Trophoblast cell (in vitro differentiated cells and primary cell): ENCODE measurements around the gene DOCK2.

ENCODE experiments used
- DNase-seq, 2 donors: peaks; one replicate each; pipeline ENCODE4 v3.0.0-alpha.2; 2016
- H2AFZ ChIP-seq: 2 replicates; pipeline ENCODE4 v1.6.1; 2013; ENCODE audit warnings: low read length, moderate library complexity, mild to moderate bottlenecking; ENCODE audit not compliant: insufficient read depth, poor library complexity
- H2AK5ac ChIP-seq: 2 replicates; pipeline ENCODE4 v1.6.1; 2013; ENCODE audit warnings: mild to moderate bottlenecking, low read length
- H2BK120ac ChIP-seq: 2 replicates; pipeline ENCODE4 v1.6.1; 2013; ENCODE audit warnings: low read length, mild to moderate bottlenecking, moderate library complexity; ENCODE audit not compliant: insufficient read depth, poor library complexity
- H2BK12ac ChIP-seq: 2 replicates; pipeline ENCODE4 v1.6.1; 2013; ENCODE audit warnings: mild to moderate bottlenecking, low read length, moderate library complexity
- H2BK5ac ChIP-seq: 2 replicates; pipeline ENCODE4 v1.6.1; 2013; ENCODE audit warnings: low read length, low read depth, moderate library complexity, mild to moderate bottlenecking; ENCODE audit not compliant: poor library complexity
- H3K14ac ChIP-seq: 2 replicates; pipeline ENCODE4 v1.6.1; 2013; ENCODE audit warnings: mild to moderate bottlenecking, low read length
- H3K18ac ChIP-seq: 2 replicates; pipeline ENCODE4 v1.6.1; 2013; ENCODE audit warnings: mild to moderate bottlenecking, low read length
- H3K23ac ChIP-seq: 2 replicates; pipeline ENCODE4 v1.6.1; 2013; ENCODE audit warnings: low read length
- H3K27ac ChIP-seq: 2 replicates; pipeline ENCODE4 v1.5.1; 2013; ENCODE audit warnings: low read depth, mild to moderate bottlenecking, inconsistent platforms, low read length, moderate library complexity
- H3K27me3 ChIP-seq: 2 replicates; pipeline ENCODE4 v1.6.1; 2013; ENCODE audit warnings: inconsistent platforms, mild to moderate bottlenecking, low read length, moderate library complexity; ENCODE audit not compliant: insufficient read depth
- H3K36me3 ChIP-seq, 2 experiments: 1 replicate in 1 of 2; 2 replicates in 1 of 2; pipeline ENCODE4 v1.6.1; 2013; ENCODE audit warnings: low read length in 2 of 2, mild to moderate bottlenecking in 2 of 2, moderate library complexity in 1 of 2; ENCODE audit not compliant: insufficient read depth in 2 of 2, control insufficient read depth in 1 of 2
- H3K4ac ChIP-seq: 2 replicates; pipeline ENCODE4 v1.6.1; 2013; ENCODE audit warnings: low read depth, mild to moderate bottlenecking, low read length, moderate library complexity
- H3K4me1 ChIP-seq, 2 experiments: 1 replicate in 1 of 2; 2 replicates in 1 of 2; pipeline ENCODE4 v1.6.1; 2013; ENCODE audit warnings: low read length in 2 of 2, mild to moderate bottlenecking in 2 of 2, moderate library complexity in 1 of 2; ENCODE audit not compliant: insufficient read depth in 2 of 2, control insufficient read depth in 1 of 2
- H3K4me2 ChIP-seq: 2 replicates; pipeline ENCODE4 v1.6.1; 2013; ENCODE audit warnings: inconsistent platforms, mild to moderate bottlenecking, low read length, moderate library complexity
- H3K4me3 ChIP-seq: 2 replicates; pipeline ENCODE4 v1.5.1; 2013; ENCODE audit warnings: mild to moderate bottlenecking, low read depth, low read length, inconsistent platforms
- H3K79me1 ChIP-seq: one replicate; pipeline ENCODE4 v1.6.1; 2013; ENCODE audit warnings: low read length
- H3K79me2 ChIP-seq: 2 replicates; pipeline ENCODE4 v1.6.1; 2013; ENCODE audit warnings: low read length, mild to moderate bottlenecking; ENCODE audit not compliant: control insufficient read depth, insufficient read depth, poor library complexity
- H3K9ac ChIP-seq: 2 replicates; pipeline ENCODE4 v1.6.1; 2013; ENCODE audit warnings: mild to moderate bottlenecking, low read length
- H3K9me3 ChIP-seq: 2 replicates; pipeline ENCODE4 v1.6.1; 2013; ENCODE audit warnings: low read depth, mild to moderate bottlenecking, control low read depth, inconsistent platforms, low read length; ENCODE audit not compliant: insufficient read depth
- H4K12ac ChIP-seq: 2 replicates; pipeline ENCODE4 v1.6.1; 2013; ENCODE audit warnings: low read depth, mild to moderate bottlenecking, low read length, moderate library complexity
- H4K8ac ChIP-seq: 2 replicates; pipeline ENCODE4 v1.6.1; 2013; ENCODE audit warnings: low read depth, mild to moderate bottlenecking, low read length, moderate library complexity
- H4K91ac ChIP-seq: one replicate; pipeline ENCODE4 v1.6.1; 2013; ENCODE audit warnings: low read depth, mild to moderate bottlenecking, low read length, moderate library complexity
- WGBS: extraction: QIAGEN DNeasy Blood & Tissue Kit; methylation state at CpG from one replicate; pipeline ENCODE4 v1.1.7; 2013; ENCODE audit warnings: missing lambda C conversion rate; ENCODE audit not compliant: insufficient read length, insufficient coverage; ENCODE audit errors: extremely low coverage; 5-methylcytosine and 5-hydroxymethylcytosine counted together

Gene DOCK2

DNA sequence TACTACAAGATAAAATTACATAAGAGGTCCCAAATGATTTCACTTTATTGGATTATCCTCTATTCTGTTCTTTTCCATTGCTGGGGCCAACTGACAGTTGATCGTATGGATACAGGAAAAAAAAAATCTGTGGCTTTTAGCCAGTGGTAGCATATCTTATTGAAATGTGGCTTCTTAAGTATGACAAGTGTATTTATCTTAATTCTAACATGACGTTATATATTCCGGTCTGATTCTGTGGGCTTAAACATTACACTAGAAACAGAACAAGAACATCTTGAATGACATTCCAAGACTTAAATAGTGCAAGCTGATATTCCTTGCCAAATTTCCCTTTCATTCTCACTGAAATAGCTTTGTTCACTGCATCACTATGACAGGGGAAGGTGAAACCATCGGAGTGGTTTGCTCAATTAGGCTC is 225.3 kb downstream of the DOCK2 start:
- H3K23ac ChIP-seq: no peak overlapping the region
- H3K4me2 ChIP-seq: no peak overlapping the region
- no peak overlapping the region for H2BK12ac ChIP-seq
- no peak overlapping the region for H3K4ac ChIP-seq
- H4K12ac ChIP-seq: no peak overlapping the region
- H2AK5ac ChIP-seq: no peak overlapping the region
- H2BK5ac ChIP-seq: no peak overlapping the region
- H3K27ac ChIP-seq: no peak overlapping the region
- no peak overlapping the region for H2BK120ac ChIP-seq
- H2AFZ ChIP-seq: no peak overlapping the region
- H3K36me3 ChIP-seq: no peaks in the 10 kb centered on the region
- no peak overlapping the region for H4K91ac ChIP-seq
- H3K14ac ChIP-seq: no peak overlapping the region
- H4K8ac ChIP-seq: no peak overlapping the region
- no CpG with 5 or more reads among the region's 4 CpGs for WGBS
- DNase-seq: no peak
- no peaks in the 10 kb centered on the region for H3K4me1 ChIP-seq
- H3K27me3 ChIP-seq: no peaks in the 10 kb centered on the region
- no peak overlapping the region for H3K9ac ChIP-seq
- no peak overlapping the region for H3K18ac ChIP-seq
- no peaks in the 10 kb centered on the region for H3K79me1 ChIP-seq
- H3K79me2 ChIP-seq: no peaks in the 10 kb centered on the region
- H3K9me3 ChIP-seq: no peaks in the 10 kb centered on the region
- no peak overlapping the region for H3K4me3 ChIP-seq

DNA sequence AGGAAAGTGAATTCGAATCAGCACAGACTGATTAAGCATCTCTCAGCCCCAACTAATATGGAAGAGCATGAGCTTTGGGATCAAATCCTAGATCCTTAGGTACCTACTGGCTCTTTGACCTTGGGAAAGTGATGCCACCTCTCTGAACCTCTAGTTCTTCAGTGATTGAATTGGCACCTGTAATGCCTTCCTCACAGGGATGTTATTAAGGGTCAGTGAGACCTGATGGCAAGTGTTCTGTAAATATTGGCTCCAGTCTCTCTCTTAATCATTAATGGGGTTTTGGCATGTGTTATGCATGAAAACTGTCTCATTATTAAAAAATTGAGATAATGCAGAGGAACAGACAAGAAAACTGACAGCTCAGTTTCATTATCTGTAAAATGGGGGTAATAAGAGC is 227.4 kb downstream of the DOCK2 start:
- Histone ChIP-seq H2AK5ac (no peak overlapping the region), H3K79me1 (no peaks in the 10 kb centered on the region), H3K27ac (no peak overlapping the region), H3K9ac (no peak overlapping the region), H4K8ac (no peak overlapping the region), H4K12ac (no peak overlapping the region), H2BK12ac (no peak overlapping the region), H3K36me3 (no peaks in the 10 kb centered on the region), H2BK120ac (no peak overlapping the region), H3K4ac (no peak overlapping the region), H3K79me2 (no peaks in the 10 kb centered on the region), H2BK5ac (no peak overlapping the region), H3K4me2 (no peak overlapping the region), H3K27me3 (no peaks in the 10 kb centered on the region), H3K4me1 (no peaks in the 10 kb centered on the region), H3K14ac (no peak overlapping the region), H3K9me3 (no peaks in the 10 kb centered on the region), H4K91ac (no peak overlapping the region), H3K23ac (no peak overlapping the region), H3K4me3 (no peak overlapping the region), H3K18ac (no peak overlapping the region), H2AFZ (no peak overlapping the region)
- WGBS: no CpG with 5 or more reads among the region's 1 CpG
- no peak for DNase-seq

DNA sequence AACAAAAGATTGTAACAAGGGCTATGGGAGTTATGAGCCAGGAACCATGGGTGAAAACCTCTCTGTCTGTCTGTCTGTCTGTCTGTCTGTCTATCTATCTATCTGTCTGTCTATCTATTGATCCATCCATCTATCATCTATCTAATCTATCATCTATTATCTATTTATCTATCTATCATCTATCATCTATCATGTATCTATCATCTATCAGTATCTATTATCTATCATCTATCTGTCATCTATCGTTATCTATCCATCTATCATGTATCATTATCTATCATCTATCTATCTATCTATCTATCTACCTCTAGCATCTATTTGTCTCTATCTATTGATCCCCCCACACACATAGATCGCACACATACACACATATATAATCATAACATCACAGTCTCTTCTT is 230.3 kb downstream of the DOCK2 start:
- no peaks in the 10 kb centered on the region for H3K9me3 ChIP-seq
- no peak for DNase-seq

DNA sequence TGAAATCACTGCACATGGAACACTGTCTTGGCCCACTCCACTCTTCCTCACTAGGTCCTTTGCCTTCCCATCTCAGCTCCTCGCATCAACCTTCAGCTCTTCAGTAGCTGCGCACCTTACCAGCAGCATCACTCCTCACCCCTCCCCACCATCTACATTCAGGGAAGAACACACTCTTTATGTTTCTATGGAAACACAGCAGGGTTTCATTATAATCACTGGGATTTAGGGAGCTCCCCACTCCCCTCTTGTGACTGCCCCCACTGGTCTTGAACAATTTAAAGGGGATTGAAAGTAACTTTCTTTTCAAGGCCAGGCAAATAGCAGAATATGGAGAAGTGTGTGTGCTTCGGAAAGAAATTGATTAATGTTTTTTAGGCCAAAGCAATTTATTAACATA is 232.0 kb downstream of the DOCK2 start:
- no peaks in the 10 kb centered on the region for H3K36me3 ChIP-seq
- H3K4me2 ChIP-seq: no peak overlapping the region
- no peak for DNase-seq
- H3K23ac ChIP-seq: no peak overlapping the region
- H3K79me2 ChIP-seq: no peaks in the 10 kb centered on the region
- no peak overlapping the region for H3K18ac ChIP-seq
- H2BK5ac ChIP-seq: no peak overlapping the region
- H3K4me1 ChIP-seq: no peaks in the 10 kb centered on the region
- H4K12ac ChIP-seq: no peak overlapping the region
- no peak overlapping the region for H2AK5ac ChIP-seq
- no CpG with 5 or more reads among the region's 3 CpGs for WGBS
- no peak overlapping the region for H3K4ac ChIP-seq
- no peak overlapping the region for H4K8ac ChIP-seq
- no peak overlapping the region for H3K14ac ChIP-seq
- H3K9ac ChIP-seq: no peak overlapping the region
- no peak overlapping the region for H4K91ac ChIP-seq
- H2AFZ ChIP-seq: no peak overlapping the region
- H2BK12ac ChIP-seq: no peak overlapping the region
- H3K27ac ChIP-seq: no peak overlapping the region
- no peaks in the 10 kb centered on the region for H3K27me3 ChIP-seq
- H2BK120ac ChIP-seq: no peak overlapping the region
- H3K9me3 ChIP-seq: no peaks in the 10 kb centered on the region
- H3K4me3 ChIP-seq: no peak overlapping the region
- no peaks in the 10 kb centered on the region for H3K79me1 ChIP-seq

More for the DNA sequence above, 230.3 kb downstream of the DOCK2 start:
- Histone ChIP-seq H2AFZ (no peak overlapping the region), H3K4me3 (no peak overlapping the region), H3K18ac (no peak overlapping the region), H4K12ac (no peak overlapping the region), H2AK5ac (no peak overlapping the region), H3K79me1 (no peaks in the 10 kb centered on the region), H3K4me2 (no peak overlapping the region), H3K23ac (no peak overlapping the region), H3K27me3 (no peaks in the 10 kb centered on the region), H3K9ac (no peak overlapping the region), H3K4me1 (no peaks in the 10 kb centered on the region), H4K91ac (no peak overlapping the region), H2BK120ac (no peak overlapping the region), H3K27ac (no peak overlapping the region), H3K4ac (no peak overlapping the region), H2BK12ac (no peak overlapping the region), H4K8ac (no peak overlapping the region), H3K14ac (no peak overlapping the region), H3K79me2 (no peaks in the 10 kb centered on the region), H2BK5ac (no peak overlapping the region), H3K36me3 (no peaks in the 10 kb centered on the region)
- no CpG with 5 or more reads among the region's 2 CpGs for WGBS
